ENCODE data around the gene ATP8B4.
"Not testable (repeated sequence)": the region's sequence is repeated elsewhere in the genome, so short reads cannot be mapped to it uniquely, and the experiment has no call there.

The ATP8B4 gene

DNA sequence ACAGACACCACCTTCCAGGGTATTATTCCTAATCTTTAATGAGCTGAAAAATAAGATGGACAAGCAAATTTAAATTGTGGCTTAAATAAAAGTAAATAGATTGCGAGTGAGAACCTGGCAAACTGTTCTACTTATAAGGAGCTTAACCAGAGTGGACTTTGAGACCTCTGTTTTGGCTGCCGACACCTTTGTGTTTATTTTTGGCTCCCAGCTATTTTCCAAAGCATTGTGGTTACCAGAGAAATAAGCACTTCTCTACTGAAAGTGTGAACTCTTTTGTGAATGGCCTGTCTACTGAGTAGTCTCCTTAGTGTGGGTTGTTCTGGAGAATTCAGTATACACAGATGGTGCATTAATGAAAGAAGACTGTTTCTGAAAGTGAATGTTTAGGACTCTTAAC is 109.4 kb downstream of the ATP8B4 start:
- no peak for DNase-seq (ENCODE audit: low read depth)

DNA sequence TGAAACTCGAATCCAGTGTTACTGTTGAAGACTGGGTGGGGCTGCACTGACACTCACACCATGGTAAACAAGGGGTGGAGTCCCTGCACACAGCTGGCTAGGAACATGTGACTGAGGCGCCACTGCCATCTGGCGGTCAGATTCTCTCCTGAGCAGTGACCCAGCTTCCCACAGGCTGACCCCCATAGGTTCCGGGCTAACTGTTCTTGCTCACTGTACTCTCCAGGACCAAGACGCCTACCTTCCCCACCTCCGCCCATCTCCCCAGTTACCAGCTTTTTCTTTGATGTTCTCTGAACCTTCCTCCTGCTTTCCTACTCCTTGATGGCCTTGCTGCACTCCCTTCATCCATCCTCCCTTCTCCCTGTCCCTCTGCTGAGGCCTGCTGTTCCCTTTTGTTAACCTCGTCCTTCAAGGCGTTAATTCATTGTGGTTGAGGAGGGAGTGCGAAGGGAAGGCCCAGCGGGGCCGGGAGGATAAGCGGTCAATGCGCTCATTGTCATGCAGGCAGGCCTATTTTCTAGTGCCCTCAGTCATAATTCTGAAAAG is 115.2 kb downstream of the ATP8B4 start:
- DNase-seq (ENCODE audit: low read depth): peak; percentile 28

- DNase-seq (ENCODE audit: low read depth): no peak
Measured at GRCh38 chr15:49991587-49991986, 127.4 kb downstream of the ATP8B4 start.

GRCh38 chr15:49990835-49991545 is 128.0 kb downstream of the ATP8B4 start:
- DNase-seq (ENCODE audit: low read depth): no peak

- no peak for DNase-seq (ENCODE audit: low read depth)
Measured at GRCh38 chr15:49989498-49989897, 129.5 kb downstream of the ATP8B4 start.

DNA sequence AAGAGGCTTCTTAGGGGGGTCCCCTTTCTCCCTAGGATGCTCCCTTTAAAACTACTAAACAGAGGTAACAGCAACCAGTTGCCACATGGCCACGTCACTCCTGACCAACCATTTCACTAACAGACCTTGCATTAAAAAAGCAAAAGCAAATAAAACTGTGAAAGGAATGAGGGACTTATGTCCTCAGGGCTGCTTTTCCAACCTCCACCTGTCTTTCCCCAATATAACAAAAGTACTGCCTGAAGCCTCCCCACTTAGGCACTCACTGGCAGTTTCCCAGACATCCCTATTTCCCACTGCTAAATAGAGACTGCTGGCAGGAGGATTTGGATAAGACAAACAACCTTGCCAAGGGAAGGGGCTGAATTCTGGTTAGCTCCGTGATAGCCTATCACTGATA is 130.3 kb downstream of the ATP8B4 start:
- DNase-seq (ENCODE audit: low read depth): no peak

DNA sequence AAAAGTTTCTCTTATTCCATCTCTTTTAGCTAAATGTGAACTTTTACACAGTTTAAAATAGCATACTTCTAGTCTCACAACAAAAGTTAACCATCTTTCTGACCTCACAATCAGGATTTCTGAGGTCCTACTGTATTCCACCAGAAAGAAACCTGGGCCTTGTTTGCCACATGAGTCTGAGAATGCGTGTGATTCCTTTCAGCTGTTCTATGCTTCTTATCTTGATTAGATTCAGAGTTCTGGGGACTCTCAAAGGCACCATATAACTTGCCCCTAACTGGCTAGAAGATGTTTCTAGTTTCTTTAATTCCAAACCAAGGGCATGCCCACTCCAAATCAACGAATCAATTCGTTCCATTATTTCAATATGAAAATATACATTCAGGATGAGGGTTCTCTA is 131.1 kb downstream of the ATP8B4 start:
- no peak for DNase-seq (ENCODE audit: low read depth)

GRCh38 chr15:49987198-49987785 is 131.7 kb downstream of the ATP8B4 start:
- no peak for DNase-seq (ENCODE audit: low read depth)

DNA sequence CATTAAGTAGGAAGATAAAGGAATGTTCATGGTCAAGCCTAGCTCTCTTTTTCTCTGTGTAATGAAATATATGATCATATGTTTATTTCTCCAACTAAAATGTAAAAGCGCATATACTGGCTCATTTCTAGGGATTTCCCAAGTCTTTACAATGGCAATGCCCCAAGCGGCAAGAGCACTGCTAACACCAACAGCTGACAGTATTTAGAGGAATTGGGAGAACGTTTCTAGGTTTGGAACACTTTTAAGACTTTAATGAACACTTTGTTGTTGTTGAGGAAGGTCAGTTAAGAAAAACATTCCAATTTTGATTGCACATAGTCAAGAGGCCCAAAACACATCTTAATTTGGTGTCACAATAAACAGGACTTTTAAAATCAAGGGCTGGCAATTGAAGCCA is 132.7 kb downstream of the ATP8B4 start:
- no peak for DNase-seq (ENCODE audit: low read depth)

GRCh38 chr15:49985463-49985862 is 133.6 kb downstream of the ATP8B4 start:
- no peak for DNase-seq (ENCODE audit: low read depth)

DNA sequence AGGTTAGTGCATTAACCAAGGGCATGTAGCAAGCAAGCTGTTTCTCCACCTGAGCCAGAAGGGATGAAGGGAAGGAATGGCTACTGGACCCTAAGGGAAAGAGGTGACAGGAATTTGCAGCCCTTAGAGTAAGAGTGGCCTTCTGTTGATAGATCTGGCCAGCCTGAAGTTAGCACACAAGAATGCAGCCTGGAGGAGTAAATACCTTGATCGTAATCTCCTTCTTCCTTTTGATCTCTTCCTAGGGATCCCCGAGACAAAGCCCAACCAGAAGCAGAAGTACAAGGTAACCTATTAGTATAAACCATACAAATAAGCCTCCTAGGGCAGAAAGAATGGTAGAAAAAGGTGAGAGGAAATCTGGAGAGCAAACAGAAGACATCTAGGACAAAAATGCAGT is 134.6 kb downstream of the ATP8B4 start:
- DNase-seq (ENCODE audit: low read depth): no peak

- no peak for DNase-seq (ENCODE audit: low read depth)
Measured at GRCh38 chr15:49982584-49982983, 136.4 kb downstream of the ATP8B4 start.

DNA sequence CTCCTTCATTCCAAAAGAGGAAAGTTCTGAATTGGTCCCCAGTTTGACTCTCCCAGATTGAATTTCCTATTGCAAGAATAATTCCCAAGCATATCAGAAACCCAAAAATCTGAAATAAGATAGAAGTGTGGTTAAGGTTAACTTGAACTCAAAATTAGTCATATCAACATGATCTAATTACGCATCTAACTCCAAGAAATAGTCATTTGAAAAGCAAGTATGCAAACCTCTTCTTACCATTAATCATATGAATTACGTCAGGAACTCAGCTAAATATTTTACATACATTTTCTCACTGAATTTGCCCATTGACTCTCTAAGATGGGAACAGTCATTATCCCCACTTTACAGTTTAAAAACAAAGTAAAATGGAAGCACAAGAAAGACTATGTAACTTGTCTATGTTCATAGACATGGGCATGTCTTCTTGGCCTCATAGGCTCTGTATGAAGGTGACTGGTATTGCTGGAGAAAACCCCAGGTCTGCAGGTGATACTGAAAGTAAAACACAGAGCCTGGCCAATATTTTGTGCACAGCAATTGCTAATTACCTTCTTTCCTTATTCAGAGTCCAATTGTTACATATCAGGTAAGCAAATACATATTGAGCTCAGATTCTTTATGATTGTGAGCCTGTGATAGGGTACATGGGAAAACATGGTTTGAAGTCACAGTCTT is 139.2 kb downstream of the ATP8B4 start:
- DNase-seq (ENCODE audit: low read depth): no peak

DNA sequence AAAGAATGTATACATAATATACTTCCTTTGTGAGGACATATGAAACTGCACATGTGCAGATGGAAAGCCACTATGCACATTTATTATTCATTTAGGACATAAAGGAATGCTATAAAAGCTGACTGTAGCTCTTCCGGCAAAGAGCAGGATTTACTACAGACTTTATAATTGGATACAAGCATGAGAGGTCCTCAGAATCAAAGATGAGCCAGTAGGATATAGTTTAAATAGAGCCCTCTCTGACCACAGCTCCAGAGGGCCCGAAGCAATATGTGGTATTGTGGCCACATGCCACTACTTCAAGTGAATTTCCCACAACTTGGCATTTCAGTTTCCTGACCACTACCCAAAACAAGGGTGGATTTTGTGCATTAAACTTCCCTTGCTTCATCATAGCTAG is 140.9 kb downstream of the ATP8B4 start:
- DNase-seq (ENCODE audit: low read depth): no peak

GRCh38 chr15:49977306-49977705 is 141.7 kb downstream of the ATP8B4 start:
- no peak for DNase-seq (ENCODE audit: low read depth)

DNA sequence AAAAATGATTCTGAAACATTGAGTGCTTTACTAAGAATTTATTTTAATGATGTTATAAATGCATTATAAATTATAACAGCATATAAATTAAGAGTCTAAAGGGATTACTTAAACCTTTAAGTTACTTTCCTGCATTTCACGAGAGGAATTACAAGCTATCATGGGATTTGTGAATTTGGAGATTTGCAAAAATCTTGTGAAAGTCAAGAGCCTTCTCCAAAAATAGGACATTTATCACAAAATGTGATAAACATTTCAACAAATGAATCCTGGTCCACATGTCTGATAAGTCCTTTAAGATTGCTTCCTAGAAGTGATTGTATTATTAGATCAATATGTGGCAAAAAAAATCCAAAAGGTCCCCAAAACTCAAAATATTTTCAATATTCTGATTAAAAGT is 154.5 kb downstream of the ATP8B4 start:
- no peak for DNase-seq (ENCODE audit: low read depth)

GRCh38 chr15:49964061-49964460 is 155.0 kb downstream of the ATP8B4 start:
- DNase-seq (ENCODE audit: low read depth): no peak

GRCh38 chr15:49963033-49963772 is 155.8 kb downstream of the ATP8B4 start:
- DNase-seq (ENCODE audit: low read depth): not testable (repeated sequence)

DNA sequence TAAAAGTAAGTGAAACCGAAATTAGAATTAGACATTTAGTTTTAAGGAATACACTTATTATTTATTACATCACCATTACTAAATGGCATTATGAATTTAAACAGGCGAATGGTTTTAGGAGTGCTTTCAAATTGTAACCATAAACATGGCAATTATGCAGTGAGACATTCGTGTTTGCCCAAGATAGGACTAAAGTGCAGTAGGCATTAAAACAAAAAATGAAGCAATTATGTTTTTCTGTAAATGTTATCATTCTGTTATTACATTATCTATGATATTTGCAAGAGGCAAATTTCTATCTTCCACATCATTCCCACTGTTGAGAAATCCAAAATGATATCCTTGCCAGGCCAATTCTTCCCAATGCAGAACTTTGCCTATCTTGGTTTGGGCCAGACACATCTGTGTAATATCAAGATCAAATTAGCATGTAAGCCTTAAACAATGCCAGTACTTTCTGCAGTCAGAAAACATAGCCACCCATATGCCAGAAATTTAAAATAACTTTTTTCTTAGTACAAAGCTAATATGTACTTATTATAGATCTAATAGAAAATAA is 156.9 kb downstream of the ATP8B4 start:
- DNase-seq (ENCODE audit: low read depth): no peak

DNA sequence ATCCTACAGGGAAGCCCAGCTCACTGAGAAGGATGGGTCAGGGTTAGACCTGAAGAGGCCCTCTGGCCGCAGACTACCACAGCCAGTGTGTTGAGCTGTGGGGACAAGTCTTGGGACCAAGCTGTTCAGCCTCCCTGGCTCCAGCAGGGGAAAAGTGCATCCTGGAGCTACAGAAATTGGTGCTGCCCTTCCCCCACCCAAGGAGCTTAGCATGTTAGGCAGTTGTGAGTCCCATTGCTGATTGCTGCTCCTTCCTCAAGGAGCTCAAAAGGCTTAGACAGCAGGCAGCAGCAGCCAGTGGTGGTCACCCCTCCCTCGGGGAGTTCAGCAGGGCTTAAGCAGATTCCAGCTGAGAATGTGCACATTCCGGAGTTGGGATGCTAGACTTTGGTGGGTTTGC is 165.6 kb downstream of the ATP8B4 start:
- DNase-seq (ENCODE audit: low read depth): no peak

DNA sequence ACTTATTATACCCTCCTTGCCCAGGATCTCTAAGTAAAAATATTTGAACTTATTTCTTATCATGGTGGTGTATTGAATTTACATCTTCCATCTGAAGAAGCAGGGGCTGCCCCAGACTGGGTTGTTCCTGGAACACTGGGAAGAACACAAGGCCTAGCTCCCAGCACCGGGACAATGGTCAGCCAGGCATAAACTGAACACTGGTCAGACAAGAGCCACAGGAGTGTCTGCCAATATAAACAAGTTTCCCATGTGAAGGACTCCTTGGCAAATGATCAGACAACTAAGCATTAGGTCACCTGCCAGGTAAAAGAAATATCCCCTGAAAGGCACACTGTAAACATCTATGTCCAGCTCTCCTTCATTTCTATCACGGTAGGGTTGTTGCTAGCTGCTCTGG is 172.4 kb downstream of the ATP8B4 start:
- no peak for DNase-seq (ENCODE audit: low read depth)

DNA sequence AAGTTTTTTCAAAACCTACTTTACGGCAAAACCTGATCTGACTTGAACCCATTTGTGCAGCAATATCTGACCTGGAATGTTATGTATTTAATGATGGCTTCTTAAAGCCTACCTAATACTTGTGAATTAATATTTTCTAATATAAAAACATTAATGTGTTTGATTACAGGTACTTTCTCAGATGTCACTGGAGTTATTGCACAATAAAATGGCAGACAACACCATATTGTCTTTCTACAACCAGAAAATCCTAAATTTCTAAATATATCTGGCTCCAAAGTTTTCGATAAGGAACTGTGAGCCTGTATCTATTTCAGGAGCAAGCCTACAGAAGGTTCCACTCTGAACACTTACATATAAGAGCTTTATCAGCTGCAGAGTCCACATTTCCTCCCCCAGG is 184.5 kb downstream of the ATP8B4 start:
- no peak for DNase-seq (ENCODE audit: low read depth)
